PC-9 (cell line): Measurements from ENCODE around the gene SGMS1.

Experiments used
- CTCF ChIP-seq: fragments of 200-600 bp; sonication (generic); conservative IDR thresholded peaks from 2 replicates; pipeline ENCODE4 v1.6.1; 2017; ENCODE audit warnings: mixed run types, antibody characterized with exemption, mild to moderate bottlenecking, moderate library complexity
- EZH2 ChIP-seq: fragments of 200-600 bp; sonication (generic); IDR thresholded peaks from 2 replicates; pipeline ENCODE4 v1.8.0; 2017; ENCODE audit warnings: antibody characterized with exemption, low read depth

- TF ChIP-seq CTCF (no peak), EZH2 (no peak)
Observed at GRCh38 chr10:50544095-50544856, 79.5 kb downstream of the SGMS1 start.
